Natural killer cell treated with Interleukin-12 subunit alpha and Interleukin-12 subunit beta and Interleukin-15 and Interleukin-18, amount 100 ng/mL, for 72 hours (primary cell): ENCODE measurements around the gene TFDP1. TPM values are rescaled to one million over a fixed set of nuclear protein-coding genes. Genes with fewer than 3 reads are reported as not detected.

Source experiments
- ATAC-seq, 2 donors: fragments of 150-1000 bp; cut with Tn5 transposase in 1 of 2; sonication (Bioruptor Pico), chemical (Tn5 transposase) in 1 of 2; 2 replicates each; pipeline ENCODE4 v1.10.0; 2021
- DNase-seq: peaks from one replicate; pipeline ENCODE4 v3.0.0; 2022; ENCODE audit warnings: low spot score
- H3K27ac Mint-ChIP-seq, 2 donors: 1 replicate in 1 of 2; 2 replicates in 1 of 2; pipeline ENCODE4 v1.8.0; 2022; ENCODE audit warnings: mixed read lengths in 2 of 2, mild to moderate bottlenecking in 1 of 2, moderate library complexity in 1 of 2
- H3K27me3 Mint-ChIP-seq, 2 donors: 1 replicate in 1 of 2; 2 replicates in 1 of 2; pipeline ENCODE4 v1.8.0; 2022; ENCODE audit warnings: mixed read lengths in 2 of 2
- H3K36me3 Mint-ChIP-seq: one replicate; pipeline ENCODE4 v1.8.0; 2022; ENCODE audit warnings: mixed read lengths
- H3K4me1 Mint-ChIP-seq, 2 donors: 1 replicate in 1 of 2; 2 replicates in 1 of 2; pipeline ENCODE4 v1.8.0; 2022; ENCODE audit warnings: low read depth in 2 of 2, mixed read lengths in 2 of 2, mild to moderate bottlenecking in 1 of 2
- H3K4me3 Mint-ChIP-seq: one replicate; pipeline ENCODE4 v1.8.0; 2022; ENCODE audit warnings: mixed read lengths
- H3K9me3 Mint-ChIP-seq: 2 replicates; pipeline ENCODE4 v1.8.0; 2022; ENCODE audit warnings: mixed read lengths
- total RNA-seq, 2 donors: library from RNA; stranded (reverse); gene quantifications; one replicate each; pipeline ENCODE4 v1.2.3, GENCODE V29; 2022

Gene TFDP1
- total RNA-seq, 2 donors from 2014 or later = 97.5 to 226 TPM

GRCh38 chr13:113649212-113649611, 64.7 kb downstream of the TFDP1 start:
- H3K4me3 Mint-ChIP-seq = no peak overlapping the region
- H3K27ac Mint-ChIP-seq = no peak overlapping the region
- no peak for ATAC-seq
- H3K4me1 Mint-ChIP-seq = peaks cover 17 to 18% of the 10 kb centered on the region in 2 donors
- no peaks in the 10 kb centered on the region for H3K9me3 Mint-ChIP-seq
- no peak for DNase-seq
- peaks cover 0 to 4% of the 10 kb centered on the region in 2 donors for H3K27me3 Mint-ChIP-seq
- H3K36me3 Mint-ChIP-seq = no peaks in the 10 kb centered on the region

DNA sequence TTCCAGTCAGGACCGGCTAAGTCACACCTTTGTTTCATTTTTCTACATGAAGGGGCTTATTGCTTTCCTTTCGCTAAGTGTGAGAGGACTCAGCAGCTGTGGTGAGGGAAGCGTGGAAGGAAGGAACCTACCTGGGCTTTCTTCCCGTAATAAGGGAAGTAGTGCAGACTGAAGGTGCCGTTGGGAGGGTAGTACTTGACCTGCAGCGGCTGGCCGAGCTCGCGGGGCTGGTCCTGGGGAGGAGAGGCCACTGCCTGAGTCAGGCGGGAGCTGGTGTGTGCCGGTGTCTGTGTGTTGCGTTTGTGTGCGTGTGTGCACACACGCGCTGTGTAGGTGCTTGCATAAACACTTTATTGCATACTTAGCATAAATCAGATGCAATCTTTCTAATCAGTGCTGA, 65.7 kb downstream of the TFDP1 start:
- Mint-ChIP-seq H3K27ac (no peak overlapping the region), H3K4me3 (no peak overlapping the region), H3K27me3 (peaks cover 0 to 4% of the 10 kb centered on the region in 2 donors), H3K4me1 (peaks cover 17 to 18% of the 10 kb centered on the region in 2 donors), H3K9me3 (no peaks in the 10 kb centered on the region), H3K36me3 (no peaks in the 10 kb centered on the region)
- DNase-seq (no peak), ATAC-seq (no peak)

DNA sequence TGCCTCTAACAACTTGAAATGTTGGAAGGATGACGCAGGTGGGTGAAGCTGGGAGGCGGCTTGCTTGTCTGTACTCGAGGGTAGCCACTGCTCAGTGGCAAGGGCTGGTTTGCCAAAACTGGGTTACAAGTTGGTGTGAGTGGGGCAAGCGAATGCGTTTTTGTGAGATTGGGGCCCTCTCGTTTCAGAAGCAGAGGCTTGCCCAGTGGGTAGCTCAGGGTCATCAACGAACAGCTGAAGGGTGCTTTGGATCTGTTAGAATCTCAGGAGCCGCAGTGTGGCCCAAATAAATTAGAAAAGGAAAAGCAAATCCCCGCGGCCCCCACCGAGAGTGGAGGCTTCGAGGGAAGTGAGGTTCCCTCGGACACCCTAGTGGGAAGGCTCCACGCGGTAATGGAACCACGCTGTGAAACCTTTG, 66.2 kb downstream of the TFDP1 start:
- H3K27ac Mint-ChIP-seq = no peak overlapping the region
- DNase-seq = no peak
- no peaks in the 10 kb centered on the region for H3K36me3 Mint-ChIP-seq
- H3K4me3 Mint-ChIP-seq = no peak overlapping the region
- no peak for ATAC-seq
- H3K9me3 Mint-ChIP-seq = no peaks in the 10 kb centered on the region
- peaks cover 17 to 18% of the 10 kb centered on the region in 2 donors for H3K4me1 Mint-ChIP-seq
- peaks cover 0 to 4% of the 10 kb centered on the region in 2 donors for H3K27me3 Mint-ChIP-seq

DNA sequence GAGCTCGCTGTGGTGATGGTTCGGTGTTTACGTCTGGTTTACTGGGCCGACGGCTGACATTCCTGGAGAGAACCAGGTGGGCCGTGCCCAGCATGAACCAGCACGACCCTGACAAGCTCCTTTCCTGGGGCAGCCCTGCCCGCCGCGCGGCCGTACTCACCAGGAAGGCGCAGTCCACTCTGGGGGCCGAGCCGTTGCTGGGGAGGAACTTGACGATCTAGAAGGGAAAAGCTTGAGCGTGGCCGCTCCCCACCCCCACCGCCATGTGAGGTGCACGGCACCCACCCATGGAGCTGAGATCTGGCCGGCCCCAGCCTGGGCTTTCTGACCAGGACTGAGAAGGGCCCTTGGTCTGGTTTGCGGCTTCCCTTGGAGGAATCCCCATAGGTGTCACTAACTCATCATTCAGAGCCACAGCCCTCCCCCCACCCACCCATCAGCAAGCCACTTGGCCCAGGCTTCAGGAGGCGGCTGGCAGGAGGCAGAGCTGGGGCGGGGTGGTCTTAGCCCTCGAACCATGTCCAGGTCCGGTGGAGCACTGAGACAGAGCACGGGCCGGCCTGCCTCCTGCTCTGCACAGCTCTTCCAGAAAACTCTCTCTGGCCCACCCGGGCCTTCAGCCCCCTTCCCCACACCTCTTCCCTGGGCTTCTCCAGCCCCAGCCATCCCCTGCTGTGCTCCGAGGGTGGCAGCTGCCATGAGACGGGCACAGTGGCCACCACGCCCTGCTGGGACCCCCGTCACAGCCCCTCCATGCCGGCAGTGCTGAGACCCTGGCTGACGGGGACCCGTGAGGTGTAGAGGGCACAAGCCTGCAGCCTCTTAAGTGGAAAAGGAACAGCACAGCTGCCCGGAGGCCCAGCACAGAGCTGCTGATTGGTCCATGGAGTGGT, 67.2 kb downstream of the TFDP1 start:
- H3K9me3 Mint-ChIP-seq = no peaks in the 10 kb centered on the region
- no peaks in the 10 kb centered on the region for H3K36me3 Mint-ChIP-seq
- no peak overlapping the region for H3K4me3 Mint-ChIP-seq
- peaks cover 10 to 13% of the 10 kb centered on the region in 2 donors for H3K4me1 Mint-ChIP-seq
- DNase-seq = no peak
- H3K27ac Mint-ChIP-seq = no peak overlapping the region
- ATAC-seq = no peak
- no peaks in the 10 kb centered on the region for H3K27me3 Mint-ChIP-seq

- H3K36me3 Mint-ChIP-seq = no peaks in the 10 kb centered on the region
- no peak overlapping the region for H3K4me3 Mint-ChIP-seq
- no peak for DNase-seq
- no peaks in the 10 kb centered on the region for H3K27me3 Mint-ChIP-seq
- no peak for ATAC-seq
- peaks cover 10 to 13% of the 10 kb centered on the region in 2 donors for H3K4me1 Mint-ChIP-seq
- no peak overlapping the region for H3K27ac Mint-ChIP-seq
- no peaks in the 10 kb centered on the region for H3K9me3 Mint-ChIP-seq
Observed at GRCh38 chr13:113652404-113653263, 68.1 kb downstream of the TFDP1 start.

DNA sequence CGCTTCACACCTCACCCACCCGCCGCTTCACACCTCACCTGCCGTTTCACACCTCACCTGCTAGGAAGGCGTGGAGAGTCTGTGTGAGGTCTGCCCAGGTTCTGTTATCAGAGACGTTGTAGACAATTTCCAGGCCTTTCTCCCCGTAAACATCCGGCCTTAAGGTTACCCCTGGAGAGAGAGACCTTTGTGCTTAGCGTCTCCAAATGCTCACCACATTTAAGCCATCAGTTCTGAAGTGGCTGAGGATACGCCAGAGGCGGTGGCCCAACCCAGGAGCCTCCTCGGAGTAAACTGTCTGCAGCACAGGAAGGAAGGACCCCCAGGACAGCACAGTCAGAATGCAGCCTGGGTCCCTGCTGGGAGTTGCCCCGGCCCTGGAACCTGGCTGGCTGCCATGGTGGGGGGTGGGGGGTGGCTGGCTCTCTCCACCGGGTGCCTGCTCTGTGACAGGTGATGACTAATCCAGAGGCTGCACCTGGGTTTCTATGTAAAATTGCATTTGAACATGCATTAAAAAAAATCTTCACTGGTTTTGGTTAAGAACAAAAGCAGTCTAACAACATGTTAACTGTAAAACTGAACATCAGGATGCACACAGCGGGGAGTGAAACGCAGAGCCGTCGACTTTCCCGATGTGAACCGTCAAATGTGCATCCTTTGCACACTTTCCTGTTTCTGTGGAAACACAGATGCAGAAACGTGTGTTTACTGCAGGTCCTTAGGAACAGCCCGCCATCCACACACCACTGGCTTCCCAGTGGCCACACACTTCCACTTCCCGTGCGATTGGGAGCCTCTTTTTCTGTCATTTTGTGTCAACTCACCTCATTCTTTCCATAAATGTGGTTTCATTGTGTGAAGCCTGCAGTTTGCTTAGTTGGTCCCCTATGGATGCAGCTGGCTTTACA, 69.0 kb downstream of the TFDP1 start:
- peaks cover 10 to 13% of the 10 kb centered on the region in 2 donors for H3K4me1 Mint-ChIP-seq
- no peaks in the 10 kb centered on the region for H3K27me3 Mint-ChIP-seq
- ATAC-seq (no peak), DNase-seq (no peak)
- peak overlapping the region; percentile 6 for H3K4me3 Mint-ChIP-seq
- H3K36me3 Mint-ChIP-seq = no peaks in the 10 kb centered on the region
- no peak overlapping the region for H3K27ac Mint-ChIP-seq
- no peaks in the 10 kb centered on the region for H3K9me3 Mint-ChIP-seq

GRCh38 chr13:113654175-113654560, 69.6 kb downstream of the TFDP1 start:
- Mint-ChIP-seq H3K4me1 (peaks cover 10 to 13% of the 10 kb centered on the region in 2 donors), H3K27ac (no peak overlapping the region), H3K4me3 (no peak overlapping the region), H3K36me3 (no peaks in the 10 kb centered on the region), H3K27me3 (no peaks in the 10 kb centered on the region), H3K9me3 (no peaks in the 10 kb centered on the region)
- ATAC-seq (no peak), DNase-seq (no peak)

DNA sequence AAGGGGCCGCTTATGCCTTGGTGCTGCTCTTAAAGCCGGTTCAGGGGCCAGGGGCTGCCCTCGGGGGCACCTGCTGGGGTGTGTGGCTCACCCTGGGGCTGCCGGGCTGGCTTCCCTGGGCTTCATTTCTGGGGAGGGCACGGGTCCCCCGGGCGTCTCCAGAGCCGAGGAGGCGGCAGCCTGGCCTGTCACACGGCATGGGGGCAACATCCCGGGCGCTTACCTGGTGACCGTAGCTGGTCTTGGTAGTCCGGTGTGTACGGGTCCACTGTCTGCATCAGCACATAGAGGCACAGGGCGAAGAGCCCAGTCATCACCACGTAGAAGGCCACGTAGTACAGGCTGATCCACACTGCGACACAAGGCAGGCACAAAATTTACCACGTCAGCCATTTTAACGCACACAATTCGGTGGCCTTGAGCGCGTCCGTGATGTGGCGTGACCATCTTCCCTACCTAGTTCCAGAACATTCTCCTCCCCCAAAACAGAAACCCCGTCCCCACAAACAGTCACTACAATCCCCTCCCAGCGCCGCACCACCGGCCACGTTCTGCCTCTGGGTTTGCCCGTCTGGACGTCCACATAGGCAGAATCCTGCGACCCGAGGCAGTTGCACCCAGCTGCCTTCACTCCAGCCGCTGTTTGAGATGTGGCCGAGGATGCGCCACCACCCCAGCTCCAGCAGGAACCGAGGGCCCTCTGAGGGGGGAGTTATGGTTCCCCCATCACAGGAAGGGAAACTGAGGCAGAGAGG, 70.2 kb downstream of the TFDP1 start:
- ATAC-seq (no peak), DNase-seq (no peak)
- H3K27ac Mint-ChIP-seq = no peak overlapping the region
- no peaks in the 10 kb centered on the region for H3K9me3 Mint-ChIP-seq
- peaks cover 10% of the 10 kb centered on the region in 2 donors for H3K4me1 Mint-ChIP-seq
- no peak overlapping the region for H3K4me3 Mint-ChIP-seq
- H3K36me3 Mint-ChIP-seq = no peaks in the 10 kb centered on the region
- no peaks in the 10 kb centered on the region for H3K27me3 Mint-ChIP-seq

DNA sequence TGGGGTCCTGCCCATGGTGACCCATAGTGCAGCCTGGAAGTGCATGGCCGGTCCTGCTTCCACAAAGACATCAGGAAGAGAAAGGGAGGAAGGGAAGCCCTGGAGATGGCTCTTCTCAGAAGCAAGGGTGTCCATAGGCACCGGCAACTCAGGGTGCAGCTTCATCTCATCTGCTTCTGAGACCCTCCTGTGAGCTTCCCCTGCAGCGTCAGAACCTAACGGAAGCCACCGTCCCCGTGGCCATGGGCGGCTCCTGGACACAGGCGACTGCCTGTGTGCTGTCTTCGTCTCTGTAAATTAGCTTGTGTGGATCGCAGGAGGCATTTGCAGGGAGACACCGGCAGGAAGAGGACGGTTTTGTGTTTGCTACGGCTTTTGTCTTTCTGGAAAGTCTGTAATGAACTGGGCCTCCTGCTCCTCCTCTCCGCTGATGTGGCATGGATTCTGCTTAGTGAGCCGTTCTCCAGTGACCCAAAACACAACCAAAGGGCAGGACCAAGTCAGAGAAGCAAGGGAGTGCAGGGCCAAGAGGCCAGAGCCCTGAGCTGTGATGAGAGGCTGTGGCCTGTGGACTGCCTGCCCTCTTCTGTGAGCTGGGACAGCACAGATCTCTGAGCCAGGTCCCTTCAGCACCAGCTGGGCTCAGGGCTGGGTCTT, 70.9 kb downstream of the TFDP1 start:
- no peak overlapping the region for H3K4me3 Mint-ChIP-seq
- ATAC-seq = peak in 1 of 2 donors; percentile 33
- no peaks in the 10 kb centered on the region for H3K27me3 Mint-ChIP-seq
- H3K4me1 Mint-ChIP-seq = peaks cover 10% of the 10 kb centered on the region in 2 donors
- no peak for DNase-seq
- H3K27ac Mint-ChIP-seq = no peak overlapping the region
- no peaks in the 10 kb centered on the region for H3K9me3 Mint-ChIP-seq
- peaks cover under 1% of the 10 kb centered on the region for H3K36me3 Mint-ChIP-seq

GRCh38 chr13:113656003-113656588, 71.5 kb downstream of the TFDP1 start:
- Mint-ChIP-seq H3K27ac (no peak overlapping the region), H3K27me3 (no peaks in the 10 kb centered on the region), H3K4me1 (peaks cover 10% of the 10 kb centered on the region in 2 donors), H3K4me3 (no peak overlapping the region), H3K36me3 (peaks cover 7% of the 10 kb centered on the region), H3K9me3 (peaks cover 4% of the 10 kb centered on the region)
- no peak for DNase-seq
- peak in 1 of 2 donors; percentile 20 for ATAC-seq

DNA sequence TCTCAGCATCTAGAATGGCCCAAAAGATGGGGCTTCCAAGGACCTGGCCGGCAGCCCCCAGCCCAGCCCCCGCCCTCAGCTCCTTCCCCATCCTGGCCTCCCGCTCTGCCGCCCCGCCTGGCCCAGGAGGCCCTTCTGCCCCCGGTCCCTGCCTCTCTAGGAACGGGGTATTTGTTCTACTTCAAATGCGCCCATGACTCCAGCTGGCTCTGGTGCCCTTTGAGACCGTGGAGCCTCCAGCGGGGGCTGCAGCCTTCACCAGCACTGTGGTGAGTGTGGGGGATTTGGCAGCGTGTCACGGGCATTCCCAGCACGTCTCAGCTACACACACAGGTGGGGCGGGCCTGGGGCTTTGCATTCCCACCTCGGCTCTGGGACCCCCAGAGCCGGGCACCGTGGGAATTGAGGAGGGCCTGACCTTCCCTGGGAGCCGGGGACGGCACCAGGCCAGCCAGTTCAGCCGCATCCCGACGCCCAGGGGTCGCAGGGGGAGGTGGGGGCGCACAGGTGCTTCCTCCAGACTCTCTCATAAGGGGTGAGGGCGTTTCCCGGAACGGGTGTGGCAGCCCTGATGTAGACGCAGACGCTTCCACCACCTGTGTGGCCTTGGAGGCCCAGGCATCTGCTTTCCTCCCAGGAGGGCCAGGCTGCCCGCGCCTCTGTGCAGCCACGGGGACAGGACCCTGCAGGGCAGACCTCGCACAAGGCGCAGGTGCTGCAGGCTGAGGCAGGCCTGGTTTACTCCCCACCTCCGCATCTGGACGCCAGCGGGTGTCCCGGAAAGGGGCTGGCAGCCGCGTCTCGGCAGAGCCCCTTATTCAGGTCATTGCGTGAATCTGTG, 72.5 kb downstream of the TFDP1 start:
- Mint-ChIP-seq H3K27me3 (no peaks in the 10 kb centered on the region), H3K27ac (no peak overlapping the region), H3K4me1 (peaks cover 10% of the 10 kb centered on the region in 2 donors), H3K36me3 (peaks cover 11% of the 10 kb centered on the region), H3K4me3 (no peak overlapping the region), H3K9me3 (peaks cover 7% of the 10 kb centered on the region)
- DNase-seq = no peak
- ATAC-seq = no peak
